Ascending aorta (tissue), 2 donors: Measurements from ENCODE around the gene C18orf32. TPM values are rescaled to one million over a fixed set of nuclear protein-coding genes. Genes with fewer than 3 reads are reported as not detected.

Experiments
- DNase-seq, 2 donors: peaks; one replicate each; pipeline ENCODE4 v3.0.0-alpha.2; 2019; ENCODE audit warnings: low spot score in 2 of 2
- H3K27ac ChIP-seq, 2 donors: fragments of 200-600 bp; sonication (generic); one replicate each; pipeline ENCODE4 v1.5.1; 2016 to 2017; ENCODE audit warnings: mild to moderate bottlenecking in 1 of 2
- H3K27me3 ChIP-seq: fragments of 200-600 bp; sonication (generic); one replicate; pipeline ENCODE4 v1.5.1; 2017
- H3K36me3 ChIP-seq, 2 donors: fragments of 200-600 bp; sonication (generic); one replicate each; pipeline ENCODE4 v1.5.1; 2016
- H3K4me1 ChIP-seq, 2 donors: fragments of 200-600 bp; sonication (generic); one replicate each; pipeline ENCODE4 v1.5.1; 2016 to 2017; ENCODE audit warnings: mild to moderate bottlenecking in 1 of 2
- H3K4me3 ChIP-seq, 2 donors: fragments of 200-600 bp; sonication (generic); one replicate each; pipeline ENCODE4 v1.5.1; 2016 to 2017; ENCODE audit warnings: mild to moderate bottlenecking in 1 of 2
- H3K9me3 ChIP-seq, 2 donors: fragments of 200-600 bp; sonication (generic); one replicate each; pipeline ENCODE4 v1.5.1; 2016
- CTCF ChIP-seq, 3 experiments: fragments of 200-600 bp in 2 of 3; fragments of 450-650 bp in 1 of 3; sonication (generic) in 2 of 3; IDR thresholded peaks; one replicate each; pipeline ENCODE4 v1.5.1; 2016 to 2019; ENCODE audit warnings: antibody characterized with exemption in 3 of 3, mild to moderate bottlenecking in 1 of 3, moderate library complexity in 1 of 3
- intact Hi-C: fragments of 100-400 bp; cut with DNase I; formaldehyde crosslinking; loops from one replicate; pipeline ENCODE4 v1.15.1; 2023
- total RNA-seq: library from RNA; depleted of rRNA; stranded (reverse); fragments of >200 nt; gene quantifications from one replicate; pipeline ENCODE4 v1.1.0, GENCODE V29; 2016

C18orf32 gene
- total RNA-seq, 1 donor from 2014 or later = 7.8 TPM

DNA sequence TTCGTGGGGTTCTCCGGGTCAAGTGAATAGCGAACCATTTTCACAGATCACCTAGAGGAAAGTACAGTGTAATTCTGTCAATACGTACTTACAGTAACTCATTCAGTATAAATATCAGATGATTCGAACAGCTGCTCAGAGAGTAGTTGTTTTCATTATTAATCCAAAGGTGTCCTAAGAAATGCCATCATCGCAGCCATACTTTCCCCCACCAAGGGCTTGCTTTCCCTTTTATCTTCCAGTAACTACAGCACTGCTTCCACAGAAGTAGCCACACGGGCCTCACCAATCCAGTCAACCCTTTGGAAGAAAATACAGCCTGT is 4.5 kb upstream of the C18orf32 start:
- peaks cover 0 to 8% of the 10 kb centered on the region in 2 donors for H3K4me1 ChIP-seq
- no peak for TF ChIP-seq CTCF (IDR thresholded peaks at IDR 0.05)
- H3K27ac ChIP-seq = peak overlapping the region; percentile 87 to 97
- peaks cover 21 to 32% of the 10 kb centered on the region in 2 donors for H3K36me3 ChIP-seq
- H3K9me3 ChIP-seq = no peaks in the 10 kb centered on the region
- no peak for DNase-seq
- H3K27me3 ChIP-seq = no peaks in the 10 kb centered on the region
- intact Hi-C loops = no loop called here
- peak overlapping the region; percentile 73 to 87 for H3K4me3 ChIP-seq

DNA sequence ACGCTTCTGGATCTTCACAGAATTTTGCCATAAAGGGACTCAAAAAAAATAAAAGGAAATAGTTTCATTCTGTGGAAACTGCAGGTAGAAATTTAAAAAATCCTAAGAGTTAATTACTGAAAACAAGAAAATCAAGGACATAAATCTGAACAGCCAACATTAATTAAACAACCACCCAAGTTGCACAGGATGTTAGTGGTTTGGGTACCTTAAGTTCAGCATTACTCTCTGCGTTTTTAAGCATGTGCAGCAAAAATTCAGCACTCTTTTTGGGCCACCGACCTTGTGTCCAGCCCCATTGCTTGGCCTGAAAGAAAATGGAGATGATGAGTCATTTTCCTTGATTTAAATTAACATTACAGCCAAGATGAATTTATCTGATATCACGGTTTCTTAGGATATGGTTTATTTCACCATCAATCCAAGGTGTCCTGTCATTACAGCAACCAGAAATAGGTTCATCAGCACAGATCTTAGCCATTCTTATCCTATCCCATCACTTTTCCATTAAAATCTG is 3.3 kb upstream of the C18orf32 start:
- intact Hi-C loops = no loop called here
- TF ChIP-seq CTCF (IDR thresholded peaks at IDR 0.05) = no peak
- Histone ChIP-seq H3K9me3 (no peaks in the 10 kb centered on the region), H3K27ac (no peak overlapping the region), H3K4me1 (peaks cover 4 to 13% of the 10 kb centered on the region in 2 donors), H3K4me3 (peak overlapping the region in 1 of 2 donors; percentile 3), H3K27me3 (no peaks in the 10 kb centered on the region), H3K36me3 (peaks cover 21 to 32% of the 10 kb centered on the region in 2 donors)
- no peak for DNase-seq

GRCh38 chr18:49487711-49488310 is 777 bp upstream of the C18orf32 start:
- H3K9me3 ChIP-seq = no peaks in the 10 kb centered on the region
- intact Hi-C loops = loop anchor here (1.0 to 10.0 kb wide), 6 partner anchors 327 to 1556 kb away; partner anchors contain the start of genes MBD1, SMAD2 and SMAD4
- peaks cover 21 to 39% of the 10 kb centered on the region in 2 donors for H3K36me3 ChIP-seq
- peak overlapping the region; percentile 93 to 98 for H3K27ac ChIP-seq
- no peaks in the 10 kb centered on the region for H3K27me3 ChIP-seq
- peaks cover 4 to 13% of the 10 kb centered on the region in 2 donors for H3K4me1 ChIP-seq
- no peak for DNase-seq
- no peak for TF ChIP-seq CTCF (IDR thresholded peaks at IDR 0.05)
- peak overlapping the region; percentile 58 to 96 for H3K4me3 ChIP-seq

GRCh38 chr18:49486606-49486952 is 455 bp downstream of the C18orf32 start:
- no peak for TF ChIP-seq CTCF (IDR thresholded peaks at IDR 0.05)
- intact Hi-C loops = loop anchor here (2.0 to 10.0 kb wide), 5 partner anchors 328 to 1554 kb away; partner anchors contain the start of genes MBD1, SMAD2 and SMAD4
- H3K4me1 ChIP-seq = peaks cover 4 to 12% of the 10 kb centered on the region in 2 donors

DNA sequence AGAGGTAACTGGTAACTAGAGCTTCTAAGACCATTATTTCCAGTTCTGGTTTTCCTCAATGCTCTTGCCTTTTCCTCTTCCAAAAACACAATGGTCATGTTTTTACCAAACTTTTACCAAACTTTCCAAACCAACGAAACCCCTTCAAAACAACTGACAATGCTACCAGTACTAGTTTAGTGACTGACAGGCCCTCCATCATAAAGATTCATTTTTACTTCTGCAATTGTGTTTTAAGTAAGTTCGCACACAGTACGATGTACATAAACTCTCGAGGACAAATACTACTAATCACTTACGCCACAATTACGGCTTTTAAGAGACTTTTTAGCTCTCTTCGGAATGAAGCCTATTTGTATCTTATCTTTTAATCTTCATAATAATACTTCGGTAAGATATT is 900 bp downstream of the C18orf32 start:
- Histone ChIP-seq H3K36me3 (peaks cover 24 to 52% of the 10 kb centered on the region in 2 donors), H3K27me3 (no peaks in the 10 kb centered on the region), H3K4me3 (peak overlapping the region; percentile 58 to 96), H3K27ac (peak overlapping the region; percentile 93 to 98), H3K9me3 (no peaks in the 10 kb centered on the region), H3K4me1 (peaks cover 4 to 8% of the 10 kb centered on the region in 2 donors)
- intact Hi-C loops = loop anchor here (2.0 to 10.0 kb wide), 5 partner anchors 329 to 1554 kb away; partner anchors contain the start of genes MBD1, SMAD2 and SMAD4
- DNase-seq = no peak
- TF ChIP-seq CTCF (IDR thresholded peaks at IDR 0.05) = no peak

More at GRCh38 chr18:49486606-49486952, 455 bp downstream of the C18orf32 start:
- DNase-seq = no peak
- H3K4me3 ChIP-seq = peak overlapping the region; percentile 58 to 96
- H3K36me3 ChIP-seq = peaks cover 24 to 51% of the 10 kb centered on the region in 2 donors
- H3K27ac ChIP-seq = peak overlapping the region; percentile 93 to 98
- H3K27me3 ChIP-seq = no peaks in the 10 kb centered on the region
- no peaks in the 10 kb centered on the region for H3K9me3 ChIP-seq
